ENCODE results near the gene HDAC1. TPM values are rescaled to one million over a fixed set of nuclear protein-coding genes. Genes with fewer than 3 reads are reported as not detected.

The HDAC1 gene
- total and polyA plus RNA-seq, 2 of the 13 experiments (the other 11 are each of a cell fraction or from before 2014, with no cell fraction given): 93.5 to 189 TPM

- no peak for TF ChIP-seq NFAT5 (CRISPR knock-in tag; IDR thresholded peaks at IDR 0.05)
- no peak for TF ChIP-seq HNRNPUL1 (IDR thresholded peaks at IDR 0.05; ENCODE audit: low read depth, low read length)
- TF ChIP-seq ZNF274 (CRISPR knock-in tag; IDR thresholded peaks at IDR 0.05): no peak
- no peak for TF ChIP-seq EEA1 (CRISPR knock-in tag; IDR thresholded peaks at IDR 0.05; ENCODE audit: borderline replicate concordance)
- no peak for TF ChIP-seq HOXA7 (CRISPR knock-in tag; IDR thresholded peaks at IDR 0.05)
- no peak for TF ChIP-seq MTF1 (CRISPR knock-in tag; IDR thresholded peaks at IDR 0.05)
- TF ChIP-seq REL (CRISPR knock-in tag; conservative IDR thresholded peaks at IDR 0.05): 0 out of 2 replicates have a peak, but pooled peaks have one; percentile 56
- TF ChIP-seq ZBTB25 (CRISPR knock-in tag; IDR thresholded peaks at IDR 0.05): no peak
- peak; percentile 78; the same call in 1 of the 2 replicates for TF ChIP-seq ZNF768 (CRISPR knock-in tag; IDR thresholded peaks at IDR 0.05)
- 0 out of 2 replicates have a peak, but pooled peaks have one; percentile 31 for TF ChIP-seq RBAK (CRISPR knock-in tag; IDR thresholded peaks at IDR 0.05)
- no peak for TF ChIP-seq SMAD3 (CRISPR knock-in tag; IDR thresholded peaks at IDR 0.05)
- TF ChIP-seq ZNF225 (CRISPR knock-in tag; IDR thresholded peaks at IDR 0.05): no peak; the same call in 1 of the 2 replicates
- TF ChIP-seq HOXA9 (CRISPR knock-in tag; IDR thresholded peaks at IDR 0.05; ENCODE audit: borderline replicate concordance): no peak; the same call in 1 of the 2 replicates
- no peak for TF ChIP-seq ZNF83 (CRISPR knock-in tag; IDR thresholded peaks at IDR 0.05; ENCODE audit: borderline replicate concordance)
- no peak for TF ChIP-seq GATA4 (IDR thresholded peaks at IDR 0.05; ENCODE audit: borderline replicate concordance, low read depth)
- TF ChIP-seq ZNF792 (CRISPR knock-in tag; IDR thresholded peaks at IDR 0.05): 0 out of 2 replicates have a peak, but pooled peaks have one; percentile 47
- no peak for TF ChIP-seq FLYWCH1 (CRISPR knock-in tag; IDR thresholded peaks at IDR 0.05)
- no peak for TF ChIP-seq ZNF44 (CRISPR knock-in tag; IDR thresholded peaks at IDR 0.05)
- TF ChIP-seq CTCF (CRISPR knock-in tag; IDR thresholded peaks at IDR 0.05): peak; percentile 98
- peak; percentile 50; the same call in 1 of the 2 replicates for TF ChIP-seq RXRA (CRISPR knock-in tag; IDR thresholded peaks at IDR 0.05)
- no peak for TF ChIP-seq HOXA5 (CRISPR knock-in tag; IDR thresholded peaks at IDR 0.05)
These were observed 43.6 kb upstream of the HDAC1 start (continued) for GRCh38 chr1:32247983-32248889.

Data from HepG2 (cell line).